Stimulated activated naive CD8-positive, alpha-beta T cell treated with anti-CD3 and anti-CD28 coated beads, Interleukin-15, amount 100 ng/mL, for 72 hours (primary cell): ENCODE data around the gene USP35.

Experiments
- ATAC-seq: fragments of 150-1000 bp; cut with Tn5 transposase; 2 replicates; pipeline ENCODE4 v1.10.0; 2021; ENCODE audit warnings: mild to moderate bottlenecking, moderate library complexity
- DNase-seq, 2 donors: peaks; one replicate each; pipeline ENCODE4 v3.0.0; 2021 to 2022
- H3K27ac Mint-ChIP-seq, 2 donors: one replicate each; pipeline ENCODE4 v1.8.0; 2022; ENCODE audit warnings: mild to moderate bottlenecking in 2 of 2, mixed read lengths in 2 of 2, moderate library complexity in 2 of 2
- H3K27me3 Mint-ChIP-seq: one replicate; pipeline ENCODE4 v1.8.0; 2022; ENCODE audit warnings: mixed read lengths
- H3K4me1 Mint-ChIP-seq: one replicate; pipeline ENCODE4 v1.8.0; 2022; ENCODE audit warnings: mild to moderate bottlenecking, mixed read lengths
- H3K4me3 Mint-ChIP-seq, 2 donors: one replicate each; pipeline ENCODE4 v1.8.0; 2022; ENCODE audit warnings: mild to moderate bottlenecking in 2 of 2, mixed read lengths in 2 of 2, moderate library complexity in 1 of 2
- H3K9me3 Mint-ChIP-seq, 2 donors: one replicate each; pipeline ENCODE4 v1.8.0; 2022; ENCODE audit warnings: mixed read lengths in 2 of 2

Gene USP35

DNA sequence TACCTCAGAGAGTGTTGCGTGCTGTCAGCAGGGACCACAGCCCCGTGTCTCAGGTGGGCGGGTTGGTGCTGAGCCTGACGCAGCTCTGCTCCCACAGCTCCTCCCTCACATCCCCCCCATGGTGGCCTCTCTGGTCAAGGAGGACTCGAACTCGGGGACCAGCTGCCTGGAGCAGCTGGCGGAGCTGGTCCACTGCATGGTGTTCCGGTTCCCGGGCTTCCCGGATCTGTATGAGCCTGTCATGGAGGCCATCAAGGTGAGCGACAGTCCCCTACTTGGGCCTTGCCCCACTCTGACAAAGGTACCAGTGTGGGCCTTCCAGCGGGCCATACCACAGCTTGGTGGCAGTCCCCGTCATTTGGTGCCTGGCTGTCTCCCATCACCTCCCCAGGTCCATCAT lies 11.8 kb downstream of the USP35 start:
- DNase-seq (no peak), ATAC-seq (no peak)
- no peaks in the 10 kb centered on the region for H3K27me3 Mint-ChIP-seq
- H3K9me3 Mint-ChIP-seq, result no peaks in the 10 kb centered on the region
- H3K4me3 Mint-ChIP-seq, result no peak overlapping the region
- peaks cover 50% of the 10 kb centered on the region for H3K4me1 Mint-ChIP-seq
- H3K27ac Mint-ChIP-seq, result no peak overlapping the region

DNA sequence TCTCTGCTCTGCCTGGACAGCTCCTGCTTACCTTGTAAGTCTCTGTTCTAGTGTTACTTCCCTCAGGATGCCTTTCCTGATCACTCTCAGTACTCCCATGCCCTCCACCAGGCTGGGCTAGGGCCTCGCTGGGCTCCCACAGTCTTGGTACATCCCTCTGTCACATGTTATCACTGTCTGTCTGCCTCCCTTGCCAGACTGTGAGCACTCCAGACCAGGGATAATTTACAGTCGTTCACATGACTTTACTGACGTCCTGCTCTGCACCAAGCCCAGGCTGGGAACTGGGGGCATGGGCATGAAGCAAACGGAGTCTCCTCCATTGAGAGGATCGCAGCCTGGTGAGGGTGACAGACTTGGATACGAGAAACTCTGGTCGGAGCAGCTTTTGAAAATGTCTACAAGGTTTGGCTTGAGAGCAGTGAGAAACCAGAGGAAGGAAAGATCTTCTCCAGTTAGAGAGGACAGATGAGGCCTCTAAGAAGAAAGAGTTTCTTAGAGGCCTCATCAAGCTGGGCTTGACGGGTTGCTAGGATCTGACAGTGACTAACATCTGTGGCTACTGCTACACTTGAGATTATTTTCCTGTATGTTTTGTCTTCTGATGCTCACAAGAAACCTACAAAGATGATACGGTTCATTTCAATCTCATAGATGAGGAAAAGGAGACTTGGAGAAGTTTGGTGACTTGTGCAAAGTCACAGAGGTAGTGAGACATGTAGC lies 12.5 kb downstream of the USP35 start:
- ATAC-seq, result no peak
- Mint-ChIP-seq H3K4me1 (peaks cover 50% of the 10 kb centered on the region), H3K4me3 (peak overlapping the region; percentile 36 to 74), H3K27ac (no peak overlapping the region), H3K9me3 (no peaks in the 10 kb centered on the region), H3K27me3 (no peaks in the 10 kb centered on the region)
- no peak for DNase-seq

DNA sequence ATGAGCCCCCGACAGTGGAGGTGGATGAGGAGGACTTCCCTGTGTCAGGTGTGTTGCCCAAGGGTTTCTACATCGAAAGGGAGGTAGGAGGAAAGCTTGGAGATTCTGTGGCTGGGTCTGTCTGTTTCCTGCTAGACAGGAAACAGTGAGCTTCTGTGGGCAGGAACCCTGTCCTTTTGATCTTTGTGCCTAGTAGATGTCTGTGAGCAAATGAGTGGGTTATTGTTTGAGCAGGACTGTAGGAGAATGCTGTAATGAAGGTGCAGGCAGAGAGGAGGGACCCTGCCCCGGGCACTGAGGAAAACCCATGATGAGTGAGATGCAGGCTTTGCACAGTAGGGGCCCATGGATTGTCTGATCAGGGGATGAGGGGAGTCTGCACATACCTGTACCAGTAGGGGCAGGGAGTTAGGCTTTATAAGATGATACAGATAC lies 14.0 kb downstream of the USP35 start:
- peak; percentile 88 for ATAC-seq
- no peaks in the 10 kb centered on the region for H3K27me3 Mint-ChIP-seq
- no peaks in the 10 kb centered on the region for H3K9me3 Mint-ChIP-seq
- peak overlapping the region; percentile 74 to 83 for H3K4me3 Mint-ChIP-seq
- DNase-seq, result peak; percentile 24 to 43
- peaks cover 46% of the 10 kb centered on the region for H3K4me1 Mint-ChIP-seq
- peak overlapping the region; percentile 71 to 87 for H3K27ac Mint-ChIP-seq

DNA sequence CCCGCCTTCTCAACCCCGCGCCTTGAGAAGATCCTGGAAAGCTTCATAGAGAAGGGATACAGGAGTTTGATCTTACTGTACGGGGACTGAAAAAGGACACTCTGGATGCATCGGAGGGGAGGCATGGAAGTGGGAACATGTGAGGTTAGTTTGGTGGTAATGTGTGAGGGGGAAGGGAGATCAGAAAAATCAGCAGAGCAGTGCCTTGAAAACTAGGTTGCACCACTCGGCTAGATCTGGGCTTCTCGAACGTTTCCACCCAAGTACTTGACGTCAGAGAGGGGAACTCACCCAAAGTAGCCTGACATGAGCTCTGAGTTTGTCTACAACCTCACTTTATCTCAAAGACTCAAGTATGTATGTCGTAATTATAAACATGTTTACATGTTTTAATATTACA lies 14.5 kb downstream of the USP35 start:
- Mint-ChIP-seq H3K27me3 (no peaks in the 10 kb centered on the region), H3K4me3 (peak overlapping the region; percentile 74 to 83), H3K27ac (peak overlapping the region; percentile 74 to 87), H3K4me1 (peaks cover 46% of the 10 kb centered on the region), H3K9me3 (no peaks in the 10 kb centered on the region)
- DNase-seq, result no peak
- ATAC-seq, result peak; percentile 63

DNA sequence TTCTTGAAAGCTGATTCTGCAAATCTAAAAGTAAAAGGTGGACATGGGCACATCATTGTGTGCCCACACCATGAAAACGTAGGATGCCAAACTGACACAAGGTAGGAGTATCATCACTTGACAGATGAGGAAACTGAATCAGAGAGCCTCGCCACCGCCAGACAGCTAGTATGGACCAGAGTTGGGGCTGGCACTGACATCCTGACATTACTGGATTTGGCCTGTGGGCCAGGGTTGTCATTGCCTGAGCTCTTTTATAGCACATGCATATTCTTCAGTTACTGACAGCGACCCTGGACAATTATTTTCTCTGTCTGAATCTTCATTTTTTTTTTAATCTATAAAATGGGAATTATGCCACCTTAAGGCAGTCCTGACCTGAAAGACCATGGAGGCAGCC lies 16.5 kb downstream of the USP35 start:
- Mint-ChIP-seq H3K27ac (peak overlapping the region; percentile 12 to 17), H3K27me3 (no peaks in the 10 kb centered on the region), H3K4me3 (no peak overlapping the region), H3K9me3 (no peaks in the 10 kb centered on the region), H3K4me1 (peaks cover 39% of the 10 kb centered on the region)
- ATAC-seq (no peak), DNase-seq (no peak)

DNA sequence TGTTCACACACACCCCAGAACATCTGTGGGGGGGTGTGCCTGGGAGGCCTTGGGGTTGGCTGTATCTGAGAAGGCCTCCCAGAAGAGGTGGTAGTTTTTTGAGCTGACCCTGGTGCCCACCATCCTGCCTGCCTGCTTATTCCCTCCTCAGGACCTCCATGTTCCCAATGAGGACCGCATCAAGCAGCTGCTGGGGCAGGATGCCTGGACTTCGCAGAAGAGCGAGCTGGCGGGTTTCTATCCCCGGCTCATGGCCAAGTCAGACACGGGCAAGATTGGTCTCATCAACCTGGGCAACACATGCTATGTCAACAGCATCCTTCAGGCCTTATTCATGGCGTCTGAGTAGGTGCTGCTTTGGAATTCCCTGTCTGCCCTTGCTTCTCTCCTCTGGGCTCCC lies 17.0 kb downstream of the USP35 start:
- Mint-ChIP-seq H3K4me3 (no peak overlapping the region), H3K27me3 (no peaks in the 10 kb centered on the region), H3K9me3 (no peaks in the 10 kb centered on the region), H3K4me1 (peaks cover 34% of the 10 kb centered on the region), H3K27ac (no peak overlapping the region)
- ATAC-seq, result no peak
- no peak for DNase-seq

DNA sequence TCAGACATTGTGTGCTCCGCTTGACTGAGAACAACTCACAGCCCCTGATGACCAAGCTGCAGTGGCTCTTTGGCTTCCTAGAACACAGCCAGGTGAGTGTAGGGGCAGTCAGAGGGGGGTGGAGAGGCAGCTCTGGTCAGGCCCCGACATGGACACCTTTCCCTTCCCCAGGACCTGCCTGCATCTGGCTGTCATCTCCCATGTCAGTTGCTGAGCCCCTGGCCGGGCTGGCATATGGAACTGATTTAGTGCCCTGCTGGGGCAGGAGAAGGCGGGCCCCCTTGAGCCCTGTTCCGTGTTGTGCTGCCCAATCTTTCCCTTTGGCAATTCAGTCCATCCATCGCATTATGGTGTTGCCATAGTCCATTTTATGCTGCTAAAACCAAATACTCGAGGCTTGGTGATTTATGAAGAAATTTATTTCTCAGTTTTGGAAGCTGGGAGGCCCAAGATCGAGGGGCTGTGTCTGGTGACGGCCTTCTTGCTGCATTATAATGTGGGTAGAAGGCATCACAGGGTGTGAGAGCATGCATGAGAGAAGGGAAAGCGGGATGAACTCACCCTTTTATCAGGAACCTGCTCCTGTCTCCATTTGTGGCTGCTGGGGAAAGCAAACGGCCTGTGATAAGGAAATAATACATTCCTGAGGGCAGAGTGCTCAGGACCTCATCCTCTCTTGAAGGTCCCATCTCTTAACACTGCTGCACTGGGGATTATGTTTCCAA lies 19.0 kb downstream of the USP35 start:
- Mint-ChIP-seq H3K4me1 (peaks cover 14% of the 10 kb centered on the region), H3K27me3 (no peaks in the 10 kb centered on the region), H3K27ac (peak overlapping the region; percentile 52 to 72), H3K9me3 (no peaks in the 10 kb centered on the region), H3K4me3 (no peak overlapping the region)
- DNase-seq, result no peak
- no peak for ATAC-seq

DNA sequence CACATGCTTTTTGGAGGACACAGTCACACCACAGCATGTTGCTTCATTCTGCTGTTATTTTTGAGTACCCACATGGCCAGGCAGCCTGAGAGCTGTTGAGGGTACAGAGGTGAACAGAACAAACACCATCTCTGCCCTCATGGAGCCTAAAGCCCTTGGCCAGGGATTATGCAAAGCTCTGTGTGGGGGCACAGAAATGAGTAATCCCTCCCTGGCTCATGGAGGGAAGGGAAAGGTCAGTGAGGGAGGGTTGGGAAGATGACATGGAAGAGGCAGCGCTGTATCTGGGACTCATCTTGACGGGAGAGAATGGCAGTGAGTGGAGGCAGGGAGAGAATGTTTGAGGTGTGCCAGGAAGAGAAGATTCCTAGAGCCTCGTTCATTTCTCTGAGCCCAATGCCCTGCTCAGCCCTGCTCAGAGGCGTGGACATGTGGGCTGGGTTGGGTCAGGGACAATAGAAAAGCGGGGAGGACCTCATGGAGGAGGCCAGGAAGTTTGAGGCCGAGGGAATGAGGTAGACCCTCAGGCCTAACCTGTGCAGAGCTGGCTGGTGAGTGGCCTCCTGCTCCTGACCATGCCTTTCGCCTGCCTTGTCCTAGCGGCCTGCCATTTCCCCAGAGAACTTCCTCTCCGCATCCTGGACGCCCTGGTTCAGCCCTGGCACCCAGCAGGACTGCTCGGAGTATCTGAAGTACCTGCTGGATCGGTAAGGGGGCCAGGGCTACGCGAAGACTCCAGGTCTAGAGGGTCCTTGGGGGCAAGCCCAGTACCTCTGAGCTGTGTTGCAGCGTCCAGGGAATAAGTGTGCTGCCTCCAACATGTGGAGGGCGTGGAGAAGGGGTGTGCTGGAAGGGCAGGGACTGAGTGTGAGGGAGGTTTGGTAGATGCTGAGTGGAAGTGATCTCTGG lies 19.8 kb downstream of the USP35 start:
- H3K9me3 Mint-ChIP-seq, result no peaks in the 10 kb centered on the region
- no peak overlapping the region for H3K4me3 Mint-ChIP-seq
- H3K27me3 Mint-ChIP-seq, result no peaks in the 10 kb centered on the region
- ATAC-seq (no peak), DNase-seq (no peak)
- peaks cover 7% of the 10 kb centered on the region for H3K4me1 Mint-ChIP-seq
- H3K27ac Mint-ChIP-seq, result peak overlapping the region; percentile 45 to 73

DNA sequence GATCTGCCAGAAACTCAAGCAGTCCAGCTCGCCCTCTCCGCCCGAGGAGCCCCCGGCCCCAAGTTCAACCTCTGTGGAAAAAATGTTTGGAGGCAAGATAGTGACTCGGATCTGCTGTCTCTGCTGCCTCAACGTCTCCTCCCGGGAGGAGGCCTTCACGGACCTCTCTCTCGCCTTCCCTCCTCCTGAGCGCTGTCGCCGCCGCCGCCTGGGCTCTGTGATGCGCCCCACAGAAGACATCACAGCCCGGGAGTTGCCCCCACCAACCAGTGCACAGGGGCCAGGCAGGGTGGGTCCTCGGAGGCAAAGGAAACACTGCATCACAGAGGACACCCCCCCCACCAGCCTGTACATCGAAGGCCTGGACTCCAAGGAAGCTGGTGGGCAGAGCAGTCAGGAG lies 20.8 kb downstream of the USP35 start:
- H3K27ac Mint-ChIP-seq, result peak overlapping the region in 1 of 2 donors; percentile 64
- no peak overlapping the region for H3K4me3 Mint-ChIP-seq

DNA sequence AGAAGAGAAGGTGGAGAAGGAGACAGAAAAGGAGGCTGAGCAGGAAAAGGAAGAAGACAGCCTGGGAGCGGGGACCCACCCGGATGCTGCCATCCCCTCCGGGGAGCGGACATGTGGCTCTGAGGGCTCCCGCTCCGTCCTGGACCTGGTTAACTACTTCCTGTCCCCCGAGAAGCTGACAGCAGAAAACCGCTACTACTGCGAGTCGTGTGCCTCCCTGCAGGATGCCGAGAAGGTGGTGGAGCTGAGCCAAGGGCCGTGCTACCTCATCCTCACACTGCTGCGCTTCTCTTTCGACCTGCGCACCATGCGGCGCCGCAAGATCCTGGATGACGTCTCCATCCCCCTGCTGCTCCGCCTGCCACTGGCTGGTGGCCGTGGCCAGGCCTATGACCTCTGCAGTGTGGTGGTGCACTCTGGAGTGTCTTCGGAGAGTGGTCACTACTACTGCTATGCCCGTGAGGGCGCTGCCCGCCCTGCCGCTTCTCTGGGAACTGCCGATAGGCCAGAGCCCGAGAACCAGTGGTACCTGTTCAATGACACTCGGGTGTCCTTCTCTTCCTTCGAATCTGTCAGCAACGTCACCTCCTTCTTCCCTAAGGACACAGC lies 21.4 kb downstream of the USP35 start:
- Mint-ChIP-seq H3K4me3 (no peak overlapping the region), H3K27ac (peak overlapping the region in 1 of 2 donors; percentile 64), H3K4me1 (no peaks in the 10 kb centered on the region), H3K9me3 (no peaks in the 10 kb centered on the region), H3K27me3 (no peaks in the 10 kb centered on the region)
- ATAC-seq (no peak), DNase-seq (no peak)

More for the DNA sequence above, 20.8 kb downstream of the USP35 start:
- peak; percentile 16 for ATAC-seq
- no peak for DNase-seq
- H3K9me3 Mint-ChIP-seq, result no peaks in the 10 kb centered on the region
- H3K4me1 Mint-ChIP-seq, result peaks cover 4% of the 10 kb centered on the region
- H3K27me3 Mint-ChIP-seq, result no peaks in the 10 kb centered on the region

DNA sequence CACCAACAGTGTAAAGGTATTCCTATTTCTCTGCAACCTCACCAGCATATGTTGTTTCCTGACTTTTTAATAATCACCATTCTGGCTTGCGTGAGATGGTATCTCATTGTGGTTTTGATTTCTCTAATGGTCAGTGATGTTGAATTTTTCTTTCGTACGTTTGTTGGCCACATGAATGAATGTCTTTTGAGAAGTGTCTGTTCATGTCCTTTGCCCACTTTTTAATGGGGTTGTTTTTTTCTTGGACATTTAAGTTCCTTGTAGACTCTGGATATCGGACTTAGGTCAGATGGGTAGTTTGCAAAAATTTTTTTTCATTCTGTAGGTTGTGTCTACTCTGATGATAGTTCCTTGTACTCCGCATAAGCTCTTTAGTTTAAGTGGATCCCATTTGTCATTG lies 22.8 kb downstream of the USP35 start:
- no peak for ATAC-seq
- Mint-ChIP-seq H3K4me3 (no peak overlapping the region), H3K27me3 (no peaks in the 10 kb centered on the region), H3K27ac (no peak overlapping the region), H3K9me3 (no peaks in the 10 kb centered on the region), H3K4me1 (no peaks in the 10 kb centered on the region)
- no peak for DNase-seq

DNA sequence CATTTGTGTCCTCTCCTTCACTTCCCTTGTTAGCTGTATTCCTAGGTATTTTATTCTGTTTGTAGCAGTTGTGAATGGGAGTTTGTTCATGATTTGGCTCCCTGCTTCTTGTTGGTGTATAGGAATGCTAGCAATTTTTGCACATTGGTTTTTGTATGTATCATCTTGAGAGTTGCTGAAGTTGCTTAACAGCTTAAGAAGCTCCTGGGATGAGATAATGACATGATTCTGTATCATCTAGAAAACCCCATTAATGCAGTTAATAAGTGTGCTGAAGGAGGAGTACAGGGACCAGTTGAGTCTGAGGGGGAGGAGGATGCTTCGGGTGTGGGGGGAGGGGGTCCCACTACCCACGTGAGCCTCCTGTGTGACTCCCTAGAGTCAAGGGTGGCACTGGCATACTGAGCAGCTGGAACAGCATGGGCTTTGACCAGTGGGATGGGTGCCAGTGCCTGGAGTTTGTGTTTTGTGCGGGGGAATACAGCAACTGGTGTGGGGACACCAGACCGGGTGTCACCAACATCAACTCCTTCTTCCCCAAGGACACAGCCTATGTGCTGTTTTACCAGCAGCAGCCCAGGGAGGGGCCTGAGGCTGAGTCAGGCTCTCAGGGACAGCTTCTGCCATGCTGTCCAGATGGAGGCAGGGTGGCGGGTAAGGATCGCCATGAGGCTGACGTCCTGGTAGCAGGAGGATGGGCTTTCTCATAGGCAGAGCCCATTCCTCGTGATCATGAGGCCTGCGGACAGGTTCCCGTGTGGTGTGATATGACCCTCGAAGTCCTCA lies 24.1 kb downstream of the USP35 start:
- DNase-seq, result no peak
- H3K27ac Mint-ChIP-seq, result no peak overlapping the region
- ATAC-seq, result no peak

DNA sequence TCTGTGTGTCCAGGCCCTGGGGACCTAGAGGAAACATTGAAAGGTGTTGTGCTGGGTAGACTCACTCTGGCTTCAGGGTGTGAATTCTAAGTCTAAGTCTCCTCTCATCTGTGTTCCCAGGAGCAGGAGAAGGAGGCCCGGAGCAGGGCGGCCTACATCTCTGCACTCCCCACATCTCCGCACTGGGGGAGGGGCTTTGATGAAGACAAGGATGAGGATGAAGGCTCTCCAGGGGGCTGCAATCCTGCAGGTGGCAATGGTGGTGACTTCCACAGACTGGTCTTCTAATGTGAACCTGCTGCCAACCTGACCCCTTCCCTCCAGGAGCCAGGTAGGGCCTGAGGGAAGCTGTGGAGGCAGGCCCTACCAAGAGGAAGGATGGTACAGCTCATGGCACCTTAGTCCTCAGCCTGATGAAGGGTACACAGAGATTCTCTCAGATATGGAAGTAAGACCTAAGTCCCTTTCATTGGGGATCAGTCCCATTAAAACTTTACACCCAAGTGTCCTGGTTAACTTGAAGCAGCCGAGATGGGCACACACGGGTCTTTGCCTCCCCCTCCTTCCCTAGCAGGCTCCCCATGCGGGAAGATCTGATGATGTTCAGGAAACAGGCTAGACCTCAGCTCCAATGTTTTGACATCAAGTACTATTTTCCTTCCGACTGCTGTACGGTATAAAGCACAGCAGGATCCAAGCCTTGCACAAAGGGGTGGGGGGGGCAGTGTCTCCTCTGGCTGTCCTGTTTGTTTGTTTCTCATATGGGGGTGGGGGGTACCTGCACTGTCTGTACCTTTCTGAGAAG lies 25.0 kb downstream of the USP35 start:
- Mint-ChIP-seq H3K9me3 (no peaks in the 10 kb centered on the region), H3K4me3 (no peak overlapping the region), H3K27ac (no peak overlapping the region), H3K27me3 (no peaks in the 10 kb centered on the region), H3K4me1 (peaks cover 7% of the 10 kb centered on the region)
- ATAC-seq (no peak), DNase-seq (no peak)

More for the DNA sequence above, 24.1 kb downstream of the USP35 start:
- Mint-ChIP-seq H3K27me3 (no peaks in the 10 kb centered on the region), H3K9me3 (no peaks in the 10 kb centered on the region), H3K4me3 (no peak overlapping the region), H3K4me1 (peaks cover 7% of the 10 kb centered on the region)
